Measurements from ENCODE around the gene MUC15. TPM values are rescaled to one million over a fixed set of nuclear protein-coding genes. Genes with fewer than 3 reads are reported as not detected.

MUC15 gene
- total and polyA plus RNA-seq, 7 donors = not detected

GRCh38 chr11:26541870-26542269, 30.2 kb downstream of the MUC15 start:
- Histone ChIP-seq H3K27ac (no peak overlapping the region), H3K36me3 (no peaks in the 10 kb centered on the region), H3K4me1 (no peaks in the 10 kb centered on the region), H3K4me3 (no peak overlapping the region), H3K9me3 (no peaks in the 10 kb centered on the region), H3K27me3 (no peaks in the 10 kb centered on the region)
- TF ChIP-seq EP300 (IDR thresholded peaks at IDR 0.05) (no peak), POLR2AphosphoS5 (IDR thresholded peaks at IDR 0.05) (no peak), CTCF (IDR thresholded peaks at IDR 0.05) (no peak), POLR2A (IDR thresholded peaks at IDR 0.05) (no peak)
- intact Hi-C loops (cut with DNase I) = no loop called here
- 86 to 89% methylated on average over 2 of the region's 2 CpGs for WGBS, 2 donors
- no peak for DNase-seq

GRCh38 chr11:26539517-26539916, 32.5 kb downstream of the MUC15 start:
- no peak overlapping the region for H3K4me3 ChIP-seq
- no peak overlapping the region for H3K27ac ChIP-seq
- no peak for DNase-seq
- H3K36me3 ChIP-seq = no peaks in the 10 kb centered on the region
- no peaks in the 10 kb centered on the region for H3K4me1 ChIP-seq
- TF ChIP-seq POLR2A (IDR thresholded peaks at IDR 0.05) = no peak
- TF ChIP-seq CTCF (IDR thresholded peaks at IDR 0.05) = no peak
- TF ChIP-seq EP300 (IDR thresholded peaks at IDR 0.05) = no peak
- no peak for TF ChIP-seq POLR2AphosphoS5 (IDR thresholded peaks at IDR 0.05)
- H3K27me3 ChIP-seq = no peaks in the 10 kb centered on the region
- WGBS, 2 donors = 82 to 87% methylated on average over 3 of the region's 3 CpGs
- intact Hi-C loops (cut with DNase I) = no loop called here
- H3K9me3 ChIP-seq = no peaks in the 10 kb centered on the region

- no peaks in the 10 kb centered on the region for H3K27me3 ChIP-seq
- no peaks in the 10 kb centered on the region for H3K36me3 ChIP-seq
- 90 to 91% methylated on average over 4 of the region's 4 CpGs for WGBS, 2 donors
- H3K27ac ChIP-seq = no peak overlapping the region
- H3K4me1 ChIP-seq = no peaks in the 10 kb centered on the region
- no peak for TF ChIP-seq EP300 (IDR thresholded peaks at IDR 0.05)
- TF ChIP-seq POLR2AphosphoS5 (IDR thresholded peaks at IDR 0.05) = no peak
- no peak for TF ChIP-seq CTCF (IDR thresholded peaks at IDR 0.05)
- TF ChIP-seq POLR2A (IDR thresholded peaks at IDR 0.05) = no peak
- no peak for DNase-seq
- H3K9me3 ChIP-seq = no peaks in the 10 kb centered on the region
- H3K4me3 ChIP-seq = no peak overlapping the region
- intact Hi-C loops (cut with DNase I) = no loop called here
Measured at GRCh38 chr11:26537341-26537740, 34.7 kb downstream of the MUC15 start.

GRCh38 chr11:26527685-26528084, 44.4 kb downstream of the MUC15 start:
- 29 to 58% methylated on average over 1 of the region's 1 CpG for WGBS, 2 donors
- no peaks in the 10 kb centered on the region for H3K36me3 ChIP-seq
- intact Hi-C loops (cut with DNase I) = no loop called here
- H3K4me1 ChIP-seq = no peaks in the 10 kb centered on the region
- no peak overlapping the region for H3K4me3 ChIP-seq
- H3K27me3 ChIP-seq = no peaks in the 10 kb centered on the region
- no peaks in the 10 kb centered on the region for H3K9me3 ChIP-seq
- no peak for DNase-seq
- no peak overlapping the region for H3K27ac ChIP-seq
- TF ChIP-seq POLR2A (IDR thresholded peaks at IDR 0.05) = no peak
- TF ChIP-seq POLR2AphosphoS5 (IDR thresholded peaks at IDR 0.05) = no peak
- TF ChIP-seq CTCF (IDR thresholded peaks at IDR 0.05) = no peak
- no peak for TF ChIP-seq EP300 (IDR thresholded peaks at IDR 0.05)

- H3K4me3 ChIP-seq = no peak overlapping the region
- intact Hi-C loops (cut with DNase I) = no loop called here
- WGBS, 2 donors = 67 to 72% methylated on average over 12 of the region's 12 CpGs
Measured at GRCh38 chr11:26522912-26523610, 49.0 kb downstream of the MUC15 start.

More at GRCh38 chr11:26522912-26523610, 49.0 kb downstream of the MUC15 start:
- H3K4me1 ChIP-seq = no peaks in the 10 kb centered on the region
- H3K27me3 ChIP-seq = no peaks in the 10 kb centered on the region
- no peak overlapping the region for H3K27ac ChIP-seq
- no peaks in the 10 kb centered on the region for H3K9me3 ChIP-seq
- no peak for DNase-seq
- TF ChIP-seq EP300 (IDR thresholded peaks at IDR 0.05) (no peak), POLR2AphosphoS5 (IDR thresholded peaks at IDR 0.05) (no peak), POLR2A (IDR thresholded peaks at IDR 0.05) (no peak), CTCF (IDR thresholded peaks at IDR 0.05) (no peak)
- H3K36me3 ChIP-seq = no peaks in the 10 kb centered on the region

Data from sigmoid colon (tissue), 7 donors.